ENCODE data around the gene PMEL. TPM values are rescaled to one million over a fixed set of nuclear protein-coding genes. Genes with fewer than 3 reads are reported as not detected.

Gene PMEL
- total RNA-seq, 2 experiments from 2014 or later: 1.4 to 2.4 TPM

DNA sequence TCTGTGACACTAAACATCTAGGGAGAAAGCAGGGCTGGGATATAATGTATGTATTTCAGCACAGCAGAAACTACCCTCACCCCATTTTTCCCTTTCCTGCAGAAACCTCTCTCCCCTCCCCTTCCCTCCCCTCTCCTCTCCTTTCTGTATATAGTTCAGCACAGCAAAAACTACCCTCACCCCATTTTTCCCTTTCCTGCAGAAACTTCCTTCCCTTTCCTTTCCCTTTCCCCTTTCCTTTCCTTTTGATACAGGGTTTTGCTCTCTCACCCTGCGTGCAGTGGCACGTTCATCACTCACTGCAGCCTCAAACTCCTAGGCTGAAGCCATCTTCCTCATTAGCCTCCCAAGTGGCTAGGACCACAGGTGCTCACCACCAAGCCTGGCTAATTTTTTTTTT, 2.1 kb downstream of the PMEL start:
- no TSS peak for BruUV-seq (replicated peaks)
- DNase-seq (ENCODE audit: low spot score): no peak
- ChIA-PET CTCF (ENCODE audit: unreplicated experiment) (no interaction called here), POLR2A (no interaction called here)
- H3K4me2 ChIP-seq (ENCODE audit: low read length): no peak overlapping the region
- H3K4me3 ChIP-seq (ENCODE audit: low read depth, low read length, poor library complexity, severe bottlenecking): no peak overlapping the region
- H2AFZ ChIP-seq (ENCODE audit: low read length): no peak overlapping the region
- peaks cover 15% of the 10 kb centered on the region; the same call in 1 of the 2 replicates for H3K79me2 ChIP-seq (ENCODE audit: insufficient read depth, low read depth, low read length)
- H3K27ac ChIP-seq (ENCODE audit: low read depth, low read length, poor library complexity, severe bottlenecking): no peak overlapping the region
- H3K36me3 ChIP-seq (ENCODE audit: insufficient read depth, low read length): peaks cover 10% of the 10 kb centered on the region
- 0 out of 2 replicates have a peak, but pooled peaks cover 6% of the 10 kb centered on the region for H4K20me1 ChIP-seq (ENCODE audit: insufficient read depth, low read length)
- intact Hi-C loops (cut with micrococcal nuclease; ENCODE audit: unreplicated experiment): no loop called here
- H3K9me3 ChIP-seq (ENCODE audit: low read length): no peaks in the 10 kb centered on the region
- no peaks in the 10 kb centered on the region for H3K9me2 ChIP-seq (ENCODE audit: insufficient read depth, low read length)
- H3K4me1 ChIP-seq (ENCODE audit: insufficient read depth, low read length, poor library complexity, severe bottlenecking): peaks cover 26% of the 10 kb centered on the region
- TF ChIP-seq, protein P1, sequence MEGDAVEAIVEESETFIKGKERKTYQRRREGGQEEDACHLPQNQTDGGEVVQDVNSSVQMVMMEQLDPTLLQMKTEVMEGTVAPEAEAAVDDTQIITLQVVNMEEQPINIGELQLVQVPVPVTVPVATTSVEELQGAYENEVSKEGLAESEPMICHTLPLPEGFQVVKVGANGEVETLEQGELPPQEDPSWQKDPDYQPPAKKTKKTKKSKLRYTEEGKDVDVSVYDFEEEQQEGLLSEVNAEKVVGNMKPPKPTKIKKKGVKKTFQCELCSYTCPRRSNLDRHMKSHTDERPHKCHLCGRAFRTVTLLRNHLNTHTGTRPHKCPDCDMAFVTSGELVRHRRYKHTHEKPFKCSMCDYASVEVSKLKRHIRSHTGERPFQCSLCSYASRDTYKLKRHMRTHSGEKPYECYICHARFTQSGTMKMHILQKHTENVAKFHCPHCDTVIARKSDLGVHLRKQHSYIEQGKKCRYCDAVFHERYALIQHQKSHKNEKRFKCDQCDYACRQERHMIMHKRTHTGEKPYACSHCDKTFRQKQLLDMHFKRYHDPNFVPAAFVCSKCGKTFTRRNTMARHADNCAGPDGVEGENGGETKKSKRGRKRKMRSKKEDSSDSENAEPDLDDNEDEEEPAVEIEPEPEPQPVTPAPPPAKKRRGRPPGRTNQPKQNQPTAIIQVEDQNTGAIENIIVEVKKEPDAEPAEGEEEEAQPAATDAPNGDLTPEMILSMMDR (conservative IDR thresholded peaks at IDR 0.05; ENCODE audit: low read length): no peak
- no peak for TF ChIP-seq EZH2phosphoT487 (IDR thresholded peaks at IDR 0.05; ENCODE audit: borderline replicate concordance, low read depth, low read length)

DNA sequence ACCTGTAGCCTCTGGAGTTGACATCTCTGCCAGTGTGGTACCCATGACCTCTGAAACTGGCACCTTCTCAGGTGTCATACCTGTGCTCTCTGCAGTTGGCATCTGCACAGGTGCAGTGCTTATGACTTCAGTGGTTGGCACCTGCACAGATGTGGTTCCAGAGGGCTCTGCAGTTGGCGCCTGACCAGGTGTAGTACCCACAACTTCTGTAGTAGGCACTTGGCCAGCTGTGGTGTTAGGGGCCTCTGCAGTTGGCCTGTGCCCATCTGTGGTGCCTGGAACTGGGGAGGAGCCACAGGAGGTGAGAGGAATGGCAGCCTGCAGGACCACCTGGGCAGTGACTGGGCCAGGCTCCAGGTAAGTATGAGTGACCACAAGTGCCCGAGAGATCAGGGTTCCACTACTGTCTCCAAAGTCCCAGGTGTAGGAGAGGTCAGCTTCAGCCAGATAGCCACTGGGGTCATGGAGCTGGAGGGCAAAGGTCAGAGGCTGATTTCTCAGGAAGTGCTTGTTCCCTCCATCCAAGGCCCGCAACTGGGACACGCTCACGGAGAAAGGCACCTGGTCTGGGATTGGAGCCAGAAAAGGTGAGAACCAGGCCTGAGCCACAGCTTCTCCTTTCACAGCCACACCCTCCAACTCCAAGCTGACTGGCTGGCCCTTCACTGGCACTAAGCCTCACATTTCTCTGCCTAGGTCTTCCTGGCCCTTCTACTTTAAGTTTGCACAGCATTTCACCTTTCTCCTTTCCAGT, 8.6 kb downstream of the PMEL start:
- H3K27ac ChIP-seq (ENCODE audit: low read depth, low read length, poor library complexity, severe bottlenecking): no peak overlapping the region
- intact Hi-C loops (cut with micrococcal nuclease; ENCODE audit: unreplicated experiment): no loop called here
- no peaks in the 10 kb centered on the region for H3K4me1 ChIP-seq (ENCODE audit: insufficient read depth, low read length, poor library complexity, severe bottlenecking)

More for the DNA sequence above, 8.6 kb downstream of the PMEL start:
- Histone ChIP-seq H2AFZ (ENCODE audit: low read length) (no peak overlapping the region), H4K20me1 (ENCODE audit: insufficient read depth, low read length) (no peaks in the 10 kb centered on the region), H3K36me3 (ENCODE audit: insufficient read depth, low read length) (peaks cover 30% of the 10 kb centered on the region), H3K79me2 (ENCODE audit: insufficient read depth, low read depth, low read length) (no peaks in the 10 kb centered on the region), H3K9me2 (ENCODE audit: insufficient read depth, low read length) (no peaks in the 10 kb centered on the region), H3K4me2 (ENCODE audit: low read length) (no peak overlapping the region), H3K9me3 (ENCODE audit: low read length) (no peaks in the 10 kb centered on the region), H3K4me3 (ENCODE audit: low read depth, low read length, poor library complexity, severe bottlenecking) (no peak overlapping the region)
- ChIA-PET CTCF (ENCODE audit: unreplicated experiment) (no interaction called here), POLR2A (interaction anchor here (0.6 to 1.3 kb wide), 4 partner anchors 9 to 187 kb away, joined by 3 to 5 read pairs (median 5); partner anchors contain the start of genes ORMDL2 and SARNP)
- TF ChIP-seq EZH2phosphoT487 (IDR thresholded peaks at IDR 0.05; ENCODE audit: borderline replicate concordance, low read depth, low read length): no peak
- TF ChIP-seq, protein P1 (conservative IDR thresholded peaks at IDR 0.05; ENCODE audit: low read length): no peak
- no peak for DNase-seq (ENCODE audit: low spot score)
- no TSS peak for BruUV-seq (replicated peaks)
